Gastrocnemius medialis (tissue), 4 donors: Measurements from ENCODE around the gene AP2S1.

Experiments
- CTCF ChIP-seq, 5 experiments: fragments of 450-650 bp in 3 of 5; fragments of 200-600 bp in 2 of 5; sonication (generic) in 2 of 5; IDR thresholded peaks in 4 of 5; conservative IDR thresholded peaks in 1 of 5; 1 replicate in 4 of 5; 2 replicates in 1 of 5; pipeline ENCODE4 v1.5.1; 2016 to 2019; ENCODE audit warnings: antibody characterized with exemption in 5 of 5, mild to moderate bottlenecking in 3 of 5, moderate library complexity in 3 of 5
- POLR2A ChIP-seq, 2 donors: fragments of 450-650 bp; IDR thresholded peaks; one replicate each; pipeline ENCODE4 v1.6.1; 2017; ENCODE audit warnings: antibody characterized with exemption in 2 of 2, mild to moderate bottlenecking in 2 of 2, moderate library complexity in 2 of 2

GRCh38 chr19:46823049-46823448, 27.6 kb downstream of the AP2S1 start:
- TF ChIP-seq CTCF (IDR thresholded peaks at IDR 0.05 in 4 of 5, conservative IDR thresholded peaks at IDR 0.05 in 1 of 5) (no peak), POLR2A (IDR thresholded peaks at IDR 0.05) (no peak)
